HL-60 (cell line): ENCODE results near the gene CHKB.

Source experiments
- CTCF ChIP-seq: IDR thresholded peaks from one replicate; pipeline ENCODE4 v1.5.1; 2011; ENCODE audit warnings: low read length, control low read depth, inconsistent platforms; ENCODE audit not compliant: insufficient read depth
- POLR2AphosphoS5 ChIP-seq: IDR thresholded peaks from 2 replicates; pipeline ENCODE4 v1.6.1; 2012; ENCODE audit warnings: low read depth
- TF ChIP-seq, protein P1 (sequence below): IDR thresholded peaks from 2 replicates; pipeline ENCODE4 v1.6.1; 2012; ENCODE audit warnings: low read depth; ENCODE audit not compliant: insufficient replicate concordance

GRCh38 chr22:50575426-50575941, 7.2 kb downstream of the CHKB start:
- no peak for TF ChIP-seq POLR2AphosphoS5
- TF ChIP-seq CTCF, result no peak
- TF ChIP-seq, protein P1, sequence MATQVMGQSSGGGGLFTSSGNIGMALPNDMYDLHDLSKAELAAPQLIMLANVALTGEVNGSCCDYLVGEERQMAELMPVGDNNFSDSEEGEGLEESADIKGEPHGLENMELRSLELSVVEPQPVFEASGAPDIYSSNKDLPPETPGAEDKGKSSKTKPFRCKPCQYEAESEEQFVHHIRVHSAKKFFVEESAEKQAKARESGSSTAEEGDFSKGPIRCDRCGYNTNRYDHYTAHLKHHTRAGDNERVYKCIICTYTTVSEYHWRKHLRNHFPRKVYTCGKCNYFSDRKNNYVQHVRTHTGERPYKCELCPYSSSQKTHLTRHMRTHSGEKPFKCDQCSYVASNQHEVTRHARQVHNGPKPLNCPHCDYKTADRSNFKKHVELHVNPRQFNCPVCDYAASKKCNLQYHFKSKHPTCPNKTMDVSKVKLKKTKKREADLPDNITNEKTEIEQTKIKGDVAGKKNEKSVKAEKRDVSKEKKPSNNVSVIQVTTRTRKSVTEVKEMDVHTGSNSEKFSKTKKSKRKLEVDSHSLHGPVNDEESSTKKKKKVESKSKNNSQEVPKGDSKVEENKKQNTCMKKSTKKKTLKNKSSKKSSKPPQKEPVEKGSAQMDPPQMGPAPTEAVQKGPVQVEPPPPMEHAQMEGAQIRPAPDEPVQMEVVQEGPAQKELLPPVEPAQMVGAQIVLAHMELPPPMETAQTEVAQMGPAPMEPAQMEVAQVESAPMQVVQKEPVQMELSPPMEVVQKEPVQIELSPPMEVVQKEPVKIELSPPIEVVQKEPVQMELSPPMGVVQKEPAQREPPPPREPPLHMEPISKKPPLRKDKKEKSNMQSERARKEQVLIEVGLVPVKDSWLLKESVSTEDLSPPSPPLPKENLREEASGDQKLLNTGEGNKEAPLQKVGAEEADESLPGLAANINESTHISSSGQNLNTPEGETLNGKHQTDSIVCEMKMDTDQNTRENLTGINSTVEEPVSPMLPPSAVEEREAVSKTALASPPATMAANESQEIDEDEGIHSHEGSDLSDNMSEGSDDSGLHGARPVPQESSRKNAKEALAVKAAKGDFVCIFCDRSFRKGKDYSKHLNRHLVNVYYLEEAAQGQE, result no peak
